CD4-positive, alpha-beta T cell (primary cell): Measurements from ENCODE around the gene TRMT5. TPM values are rescaled to one million over a fixed set of nuclear protein-coding genes. Genes with fewer than 3 reads are reported as not detected.

Experiments used
- ATAC-seq: fragments of 200-7000 bp; cut with Tn5 transposase; one replicate; pipeline ENCODE4 v1.10.0; 2022; ENCODE audit warnings: mild to moderate bottlenecking; ENCODE audit not compliant: poor library complexity
- CTCF ChIA-PET: fragments of 350-600 bp; sonication (Branson Sonifier 250); formaldehyde crosslinking; loops from one replicate; lab custom pipeline; 2021; ENCODE audit warnings: antibody characterized with exemption, inconsistent platforms; lab: Charles Lee
- POLR2A ChIA-PET: fragments of 350-600 bp; sonication (Branson Sonifier 250); formaldehyde crosslinking; loops from one replicate; lab custom pipeline; 2021; ENCODE audit warnings: antibody characterized with exemption, inconsistent platforms; lab: Charles Lee
- DNase-seq, 14 experiments: peaks; one replicate each; pipeline ENCODE4 v3.0.0-alpha.2; 2013 to 2020; ENCODE audit warnings: mixed read lengths in 2 of 14
- H3K27ac ChIP-seq, 2 donors: one replicate each; pipeline versions ENCODE4 v1.5.1 to v1.7.0; 2013; ENCODE audit warnings: low read length in 2 of 2, low read depth in 1 of 2, mild to moderate bottlenecking in 1 of 2
- H3K27me3 ChIP-seq, 2 experiments: 1 replicate in 1 of 2; 2 replicates in 1 of 2; pipeline versions ENCODE4 v1.6.1 to v1.7.0; 2013; ENCODE audit warnings: low read length in 2 of 2, control low read depth in 1 of 2, mild to moderate bottlenecking in 1 of 2, moderate library complexity in 1 of 2; ENCODE audit not compliant: insufficient read depth in 2 of 2, control insufficient read depth in 1 of 2
- H3K36me3 ChIP-seq: one replicate; pipeline ENCODE4 v1.6.1; 2013; ENCODE audit warnings: low read length, control low read depth; ENCODE audit not compliant: insufficient read depth
- H3K4me1 ChIP-seq: one replicate; pipeline ENCODE4 v1.6.1; 2013; ENCODE audit warnings: low read length, control low read depth; ENCODE audit not compliant: insufficient read depth
- H3K4me3 ChIP-seq: one replicate; pipeline ENCODE4 v1.5.1; 2013; ENCODE audit warnings: mild to moderate bottlenecking, low read length, moderate library complexity
- H3K9me3 ChIP-seq, 2 experiments: 1 replicate in 1 of 2; 2 replicates in 1 of 2; pipeline versions ENCODE4 v1.6.1 to v1.7.0; 2013; ENCODE audit warnings: low read length in 2 of 2, mild to moderate bottlenecking in 2 of 2, control low read depth in 1 of 2, moderate library complexity in 1 of 2; ENCODE audit not compliant: control insufficient read depth in 1 of 2, insufficient read depth in 1 of 2
- H3K27ac Mint-ChIP-seq: one replicate; pipeline ENCODE4 v1.8.0; 2020; ENCODE audit warnings: mixed read lengths
- H3K27me3 Mint-ChIP-seq: one replicate; pipeline ENCODE4 v1.8.0; 2021; ENCODE audit warnings: mixed read lengths
- H3K36me3 Mint-ChIP-seq: one replicate; pipeline ENCODE4 v1.8.0; 2021; ENCODE audit warnings: low read depth, mixed read lengths
- H3K4me1 Mint-ChIP-seq: one replicate; pipeline ENCODE4 v1.8.0; 2021; ENCODE audit warnings: low read depth, mixed read lengths
- H3K4me3 Mint-ChIP-seq: one replicate; pipeline ENCODE4 v1.8.0; 2020; ENCODE audit warnings: mild to moderate bottlenecking, mixed read lengths
- H3K9me3 Mint-ChIP-seq: one replicate; pipeline ENCODE4 v1.8.0; 2020; ENCODE audit warnings: mixed read lengths
- CTCF ChIP-seq: fragments of 200-600 bp; IDR thresholded peaks from one replicate; pipeline ENCODE4 v1.8.0; 2022; ENCODE audit warnings: antibody characterized with exemption, mild to moderate bottlenecking
- intact Hi-C, 2 experiments: fragments of 100-400 bp; cut with DNase I in 1 of 2; cut with micrococcal nuclease in 1 of 2; formaldehyde crosslinking; loops; one replicate each; pipeline versions ENCODE4 v1.15.1 to v1.9.0; 2023 to 2025; cut with DNase I, micrococcal nuclease
- total RNA-seq, 174 experiments: library from RNA in 2 of 174; stranded (reverse) in 2 of 174; gene quantifications; one replicate each; pipeline ENCODE4 v1.2.3 and lab custom pipeline; 2021 to 2026

TRMT5 gene
- total RNA-seq, 2 experiments from 2014 or later = 3.6 to 3.8 TPM

- POLR2A ChIA-PET = no interaction called here
- H3K27me3 ChIP-seq = no peaks in the 10 kb centered on the region
- CTCF ChIA-PET = no interaction called here
- Mint-ChIP-seq H3K4me3 (no peak overlapping the region), H3K36me3 (no peaks in the 10 kb centered on the region), H3K4me1 (no peaks in the 10 kb centered on the region), H3K27me3 (no peaks in the 10 kb centered on the region), H3K27ac (no peak overlapping the region), H3K9me3 (no peaks in the 10 kb centered on the region)
- H3K36me3 ChIP-seq = no peaks in the 10 kb centered on the region
- H3K4me1 ChIP-seq = no peaks in the 10 kb centered on the region
- no peaks in the 10 kb centered on the region for H3K9me3 ChIP-seq
- H3K4me3 ChIP-seq = no peak overlapping the region
- ATAC-seq (no peak), DNase-seq (no peak)
- intact Hi-C loops = no loop called here
- no peak for TF ChIP-seq CTCF
- no peak overlapping the region for H3K27ac ChIP-seq
These were observed 55.6 kb downstream of the TRMT5 start for GRCh38 chr14:60925286-60925685.

DNA sequence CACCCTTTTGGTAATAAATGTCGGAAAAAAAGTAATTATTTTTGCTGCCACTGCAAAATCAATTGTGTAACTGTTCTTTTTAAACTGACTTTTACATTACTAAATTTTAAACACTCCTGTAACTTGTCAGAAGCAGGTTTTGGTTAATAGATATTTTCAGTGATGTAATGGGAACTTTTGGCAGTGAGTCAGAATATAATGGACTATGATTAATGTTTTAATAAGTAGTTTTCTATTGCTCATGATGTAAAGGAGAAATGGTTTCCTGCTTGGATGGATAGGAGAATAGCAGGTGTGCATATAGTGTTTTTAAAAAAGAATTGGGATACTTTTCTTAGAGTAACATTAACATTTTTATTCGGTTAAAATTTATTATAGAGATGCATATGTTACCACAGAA is 58.8 kb downstream of the TRMT5 start:
- no peaks in the 10 kb centered on the region for H3K36me3 ChIP-seq
- Mint-ChIP-seq H3K36me3 (peaks cover 9% of the 10 kb centered on the region), H3K9me3 (no peaks in the 10 kb centered on the region), H3K27ac (no peak overlapping the region), H3K4me1 (no peaks in the 10 kb centered on the region), H3K27me3 (no peaks in the 10 kb centered on the region), H3K4me3 (no peak overlapping the region)
- no peak overlapping the region for H3K27ac ChIP-seq
- CTCF ChIA-PET = no interaction called here
- H3K9me3 ChIP-seq = no peaks in the 10 kb centered on the region
- no peaks in the 10 kb centered on the region for H3K4me1 ChIP-seq
- no peak for TF ChIP-seq CTCF
- POLR2A ChIA-PET = no interaction called here
- intact Hi-C loops = no loop called here
- ATAC-seq = no peak
- H3K27me3 ChIP-seq = no peaks in the 10 kb centered on the region
- no peak overlapping the region for H3K4me3 ChIP-seq
- DNase-seq = no peak

Other genes with a start within 250 kb of the TRMT5 start
- 10 to 100 TPM; 15.4 to 15.9 TPM for gene MNAT1, start 246.3 kb downstream of the TRMT5 start, total RNA-seq
- 1 to 10 TPM; 9.4 to 10.0 TPM for gene SLC38A6, start 166 bp upstream of the TRMT5 start, total RNA-seq